HG03460 (cell line): ENCODE measurements around the gene DNAJB6.

Source experiments
- ATAC-seq: cut with Tn5 transposase; IDR thresholded peaks from one replicate; pipeline ENCODE4 v1.9.1; 2021; ENCODE audit not compliant: unreplicated experiment

DNAJB6 gene

DNA sequence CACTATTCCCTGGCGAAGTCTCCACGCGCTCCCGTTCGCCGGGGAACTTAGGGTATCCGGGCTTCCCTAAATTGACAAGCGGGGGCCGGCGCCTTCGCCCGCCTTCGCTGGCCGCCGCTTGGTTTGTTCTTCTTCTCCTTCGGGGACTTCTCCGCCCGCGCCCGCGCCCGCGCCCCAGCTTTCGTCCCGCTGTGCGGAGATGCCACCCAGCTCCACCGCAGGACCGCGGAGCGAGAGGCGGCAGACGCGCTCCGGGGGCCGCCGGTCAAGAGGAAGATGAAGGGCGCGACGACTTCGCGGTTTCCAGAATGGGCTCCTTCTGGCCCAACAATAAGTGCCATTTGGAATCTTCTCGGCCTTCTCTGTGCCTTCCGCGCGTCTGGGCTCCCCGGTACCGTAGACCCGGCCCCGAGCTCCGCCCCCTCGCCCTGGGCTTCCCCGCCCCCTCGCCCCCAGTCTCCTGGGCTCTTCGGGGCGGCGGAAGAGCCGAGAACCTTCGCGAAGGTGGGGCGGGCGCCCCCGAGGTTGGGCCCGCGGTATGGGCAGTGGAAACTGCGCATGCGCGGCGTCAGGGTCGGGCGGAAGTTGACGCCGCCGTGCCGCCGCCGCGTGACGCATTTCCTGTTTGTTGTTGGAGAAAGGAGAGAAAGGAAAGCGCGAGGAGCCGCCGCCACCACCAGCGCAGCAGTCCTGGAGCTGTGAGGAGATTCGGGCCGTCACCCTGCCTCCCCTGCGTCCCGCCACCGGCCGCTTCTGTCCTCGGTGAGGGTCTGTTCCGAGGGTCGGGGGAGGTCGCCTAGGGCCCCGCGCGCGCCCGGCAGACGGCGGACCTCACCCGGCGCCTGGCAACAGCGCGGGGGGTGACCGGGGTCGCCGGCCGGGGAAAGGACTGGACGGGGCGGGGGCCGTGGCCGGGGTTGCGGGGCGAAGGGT is at the start of gene DNAJB6:
DNAJB6 (plus strand) TSS at position 622 of the 933 bp plus-strand sequence. CDS start 21,569 bp downstream, outside the sequence.
- ATAC-seq, result peak; percentile 74

DNA sequence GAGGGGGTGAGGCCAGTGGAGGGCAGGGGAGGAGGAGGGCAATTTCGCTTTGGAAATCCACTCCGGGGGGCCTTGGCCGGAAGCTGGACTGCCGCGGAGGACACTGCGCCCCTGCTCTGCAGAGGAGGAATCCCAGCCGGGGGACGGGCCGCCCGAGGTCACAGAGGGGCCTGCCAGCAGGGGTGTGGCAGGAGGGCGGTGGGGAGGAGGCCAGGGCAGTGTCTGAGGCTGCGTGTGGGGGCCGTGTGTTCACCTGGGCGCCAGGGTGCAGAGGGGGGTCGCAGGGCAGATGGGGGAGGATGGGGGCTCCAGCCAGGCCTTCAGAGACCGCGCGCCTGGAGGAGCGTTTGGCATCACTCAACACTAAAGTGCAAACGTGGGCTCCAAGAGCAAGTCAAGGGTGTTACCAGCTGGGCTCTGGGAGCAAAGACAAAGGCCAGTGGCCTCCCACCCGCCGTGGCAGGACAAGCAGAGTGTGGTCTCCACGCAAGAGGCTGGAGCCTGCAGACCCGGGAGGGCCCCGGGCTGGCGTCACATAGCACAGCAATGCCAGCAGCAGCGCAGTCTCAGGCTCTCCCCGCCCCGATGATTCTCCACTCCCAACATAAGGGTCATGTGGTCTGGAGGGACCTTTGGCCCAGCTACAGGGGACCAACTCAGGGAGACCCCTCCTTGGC is 45.3 kb upstream of the DNAJB6 start:
- ATAC-seq, result no peak

DNA sequence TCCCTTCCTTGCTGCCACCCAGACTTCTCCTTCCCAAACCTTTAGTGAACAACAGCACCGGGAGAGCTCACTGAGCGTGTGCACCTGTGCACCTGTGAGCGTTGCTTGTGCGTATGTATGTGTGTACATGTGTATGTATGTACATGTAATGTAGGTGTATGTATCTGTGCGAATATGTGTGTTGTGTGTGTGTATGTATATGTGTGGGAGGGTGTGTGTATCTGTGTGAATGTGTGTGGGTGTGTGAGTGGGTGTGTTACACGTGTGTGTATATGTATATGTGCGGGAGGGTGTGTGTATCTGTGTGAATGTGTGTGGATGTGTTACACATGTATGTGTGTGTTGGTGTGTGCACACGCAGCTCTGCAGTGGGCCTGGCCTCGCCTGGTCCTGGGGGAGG is 44.5 kb upstream of the DNAJB6 start:
- no peak for ATAC-seq

DNA sequence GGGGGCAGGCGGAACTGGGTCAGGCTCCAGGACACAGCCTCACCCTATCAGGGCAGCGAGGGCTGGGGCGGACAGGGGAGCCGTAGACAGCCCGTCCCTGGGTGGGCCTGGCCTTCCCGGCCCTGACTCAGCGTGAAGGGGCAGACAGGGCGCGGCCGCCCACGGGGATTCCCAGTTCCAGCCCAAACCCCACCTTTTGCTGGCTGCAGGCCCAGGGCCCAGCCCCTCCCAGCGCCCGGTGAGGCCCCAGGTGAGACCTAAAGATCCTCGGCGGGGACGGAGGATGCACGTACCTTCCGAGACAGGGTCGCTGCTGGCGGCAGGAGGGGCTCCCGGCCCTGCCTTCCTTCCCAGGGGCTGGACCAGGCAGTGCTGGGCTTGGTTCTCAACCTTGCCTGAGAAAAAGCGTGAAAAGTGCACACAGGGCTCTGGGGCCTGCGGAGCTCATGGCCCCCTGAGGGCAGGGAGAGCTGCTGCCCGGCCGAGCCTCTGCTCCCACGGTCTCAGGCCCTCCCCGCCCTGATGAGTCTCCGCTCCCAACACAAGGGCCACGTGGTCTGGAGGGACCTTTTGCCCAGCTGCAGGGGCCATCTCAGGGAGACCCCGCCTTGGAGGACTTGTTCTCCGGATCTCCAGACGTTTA is 43.9 kb upstream of the DNAJB6 start:
- ATAC-seq, result no peak

DNA sequence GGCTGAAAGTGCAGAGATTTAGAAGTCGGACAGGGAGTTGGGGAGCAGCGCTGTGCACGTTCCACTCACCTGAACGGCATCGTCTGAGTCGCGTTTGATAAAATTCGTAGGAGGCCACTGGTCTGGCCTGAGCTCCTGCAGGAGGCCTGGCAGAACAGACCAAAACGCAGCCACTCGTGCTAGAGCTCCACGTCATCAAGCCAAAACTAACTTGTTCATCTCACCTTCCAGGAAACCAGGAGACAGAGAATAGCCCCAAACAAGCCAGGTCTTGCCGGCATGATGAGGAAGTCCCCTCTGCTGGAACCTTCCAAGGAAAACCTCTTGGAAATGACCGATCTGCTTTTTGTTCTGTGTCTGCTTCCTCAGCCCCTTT is 43.4 kb upstream of the DNAJB6 start:
- ATAC-seq, result no peak

DNA sequence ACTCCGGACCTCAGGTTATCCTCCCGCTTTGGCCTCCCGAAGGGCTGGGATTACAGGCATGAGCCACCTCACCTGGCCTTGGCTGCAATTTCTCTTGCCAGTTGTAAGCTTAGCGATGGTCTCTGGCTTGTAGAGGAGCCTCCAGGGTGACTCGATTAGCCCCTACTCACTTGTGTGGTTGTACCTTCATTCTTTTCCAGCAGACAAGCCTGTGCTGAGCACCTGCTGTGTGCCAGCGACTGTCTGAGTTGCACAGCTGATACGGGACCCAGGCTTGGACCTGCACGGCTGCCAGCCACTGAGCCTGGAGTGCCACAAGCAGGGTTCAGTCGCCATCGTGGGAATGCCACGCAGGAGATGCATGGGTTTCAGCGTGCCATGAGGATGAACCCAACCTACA is 42.0 kb upstream of the DNAJB6 start:
- ATAC-seq, result no peak

DNA sequence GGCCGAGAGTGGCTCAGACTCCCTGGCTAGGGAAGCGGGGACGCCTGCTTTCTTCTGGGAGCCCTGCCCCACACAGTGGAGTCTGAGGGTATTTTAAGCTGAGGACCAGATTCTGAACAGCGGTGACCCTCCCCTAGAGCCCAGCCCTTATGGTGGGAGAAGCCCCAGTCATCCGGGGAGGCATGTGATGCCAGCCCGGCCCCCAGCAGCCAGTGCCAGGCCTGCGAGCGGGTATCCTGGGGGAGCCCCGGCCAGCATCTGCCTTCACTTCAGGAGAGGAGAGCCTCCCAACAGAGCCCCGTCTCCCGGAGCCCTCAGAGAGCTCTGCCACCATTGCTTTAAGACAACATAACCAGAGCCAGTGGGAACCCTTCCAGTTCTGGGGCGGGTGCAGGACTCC is 41.5 kb upstream of the DNAJB6 start:
- no peak for ATAC-seq

DNA sequence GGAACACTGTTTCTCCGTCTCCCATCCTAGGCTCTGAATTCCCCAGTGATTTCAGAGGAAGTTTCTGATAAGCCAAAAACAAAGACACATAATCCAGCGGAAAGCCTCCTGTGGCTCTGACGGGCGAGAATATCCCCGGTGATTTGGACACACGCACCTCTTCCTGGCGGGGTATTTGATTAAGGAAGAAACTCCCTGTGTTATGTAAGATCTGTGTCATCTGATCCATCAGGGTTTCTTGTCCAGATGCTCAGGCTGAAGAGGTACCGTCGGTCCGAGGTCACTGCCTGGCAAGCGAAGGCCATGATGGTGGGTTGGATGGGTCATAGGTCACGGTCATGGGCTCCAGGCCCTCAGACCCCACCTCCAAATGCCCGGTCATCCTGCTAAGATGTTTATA is 39.6 kb upstream of the DNAJB6 start:
- no peak for ATAC-seq

DNA sequence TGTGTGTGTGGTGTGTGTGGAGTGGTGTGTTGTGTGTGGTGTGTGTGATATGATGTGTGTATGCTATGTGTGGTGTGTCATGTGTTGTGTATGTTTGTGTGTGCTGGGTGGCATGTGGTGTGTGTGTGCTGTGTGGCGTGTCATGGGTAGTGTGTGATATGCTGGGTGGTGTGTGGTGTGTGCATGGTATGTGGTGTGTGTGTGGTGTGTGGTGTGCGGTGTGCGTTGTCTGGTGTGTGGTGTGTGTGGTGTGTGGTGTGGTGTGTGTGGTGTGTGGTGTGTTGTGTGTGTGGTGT is 37.5 kb upstream of the DNAJB6 start:
- ATAC-seq, result no peak

DNA sequence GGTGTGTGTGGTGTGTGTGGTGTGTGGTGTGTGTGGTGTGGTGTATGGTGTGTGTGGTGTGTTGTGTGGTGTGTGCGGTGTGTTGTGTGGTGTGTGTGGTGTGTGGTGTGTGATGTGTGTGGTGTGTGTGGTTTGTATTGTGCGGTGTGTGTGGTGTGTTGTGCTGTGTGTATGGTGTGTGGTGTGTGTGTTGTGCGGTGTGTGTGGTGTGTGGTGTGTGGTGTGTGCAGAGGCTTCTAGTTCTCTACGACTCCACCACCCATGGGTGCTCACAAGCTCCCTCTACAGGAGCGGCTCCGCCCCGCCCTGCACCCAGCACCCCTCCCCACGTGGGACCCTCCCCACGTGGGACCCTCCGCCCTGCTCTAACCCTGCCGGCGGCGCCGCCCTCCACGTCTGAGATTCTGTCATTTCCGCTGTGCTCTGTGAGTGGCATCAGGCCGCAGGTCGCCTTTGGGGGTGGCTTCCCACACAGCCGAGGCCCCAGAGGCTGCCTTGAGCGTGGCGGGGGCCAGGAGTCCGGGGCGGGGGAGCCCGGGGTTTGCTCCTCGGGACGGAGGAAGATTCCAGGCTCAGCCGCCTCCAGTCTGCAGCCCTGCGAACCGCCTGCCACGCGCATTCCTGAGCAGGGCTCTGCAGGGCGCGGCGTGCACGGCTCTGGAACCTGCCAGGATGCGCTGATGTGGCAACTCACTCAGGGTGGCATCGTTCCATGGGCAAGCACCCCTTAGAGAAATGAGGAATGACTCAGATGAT is 37.0 kb upstream of the DNAJB6 start:
- ATAC-seq, result no peak

DNA sequence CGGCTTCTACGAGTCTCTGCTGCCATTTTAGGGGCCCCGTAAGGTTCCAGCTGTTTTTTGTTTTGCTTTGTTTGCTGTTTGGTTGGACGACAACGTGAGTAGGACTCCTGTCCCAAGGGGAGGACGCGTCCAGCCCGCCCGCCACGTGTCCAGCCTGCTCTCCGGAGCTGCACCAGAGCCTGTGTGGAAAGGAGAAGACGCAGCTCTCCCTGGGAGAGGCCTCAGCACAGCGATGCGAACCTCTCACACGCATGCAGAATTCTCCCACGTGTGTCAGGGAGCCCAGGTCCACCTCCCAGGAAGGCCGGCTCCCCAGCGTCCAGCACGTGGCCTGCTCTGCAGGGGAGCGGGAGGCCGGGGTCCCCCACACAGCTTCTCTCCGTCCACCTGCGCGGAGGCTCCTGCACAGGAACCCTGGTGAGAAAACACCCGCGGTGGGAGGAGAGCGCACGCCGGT is 36.4 kb upstream of the DNAJB6 start:
- no peak for ATAC-seq

DNA sequence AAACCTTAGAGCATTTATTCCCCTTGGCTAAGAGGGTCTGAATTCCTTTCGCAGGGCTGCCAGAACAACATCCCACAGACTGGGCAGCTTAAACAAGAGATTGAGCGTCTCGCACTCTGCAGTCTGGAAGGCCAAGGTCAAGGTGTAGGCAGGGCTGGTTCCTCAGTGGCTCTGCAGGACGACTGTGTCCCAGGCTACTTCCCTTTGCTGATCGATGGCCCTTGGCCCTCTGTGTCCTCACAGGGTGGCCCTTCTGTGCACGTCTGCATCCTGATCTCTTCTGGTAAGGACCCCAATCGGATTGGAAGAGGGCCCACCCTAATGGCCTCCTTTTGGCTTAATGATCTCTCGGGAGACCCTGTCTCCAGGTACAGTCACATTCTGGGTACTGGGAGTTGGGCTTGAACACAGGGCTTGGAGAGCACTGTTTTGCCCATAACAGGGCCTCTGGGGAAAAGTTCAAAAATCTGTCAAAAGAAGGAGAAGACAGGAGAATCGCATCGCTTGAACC is 35.1 kb upstream of the DNAJB6 start:
- ATAC-seq, result no peak

DNA sequence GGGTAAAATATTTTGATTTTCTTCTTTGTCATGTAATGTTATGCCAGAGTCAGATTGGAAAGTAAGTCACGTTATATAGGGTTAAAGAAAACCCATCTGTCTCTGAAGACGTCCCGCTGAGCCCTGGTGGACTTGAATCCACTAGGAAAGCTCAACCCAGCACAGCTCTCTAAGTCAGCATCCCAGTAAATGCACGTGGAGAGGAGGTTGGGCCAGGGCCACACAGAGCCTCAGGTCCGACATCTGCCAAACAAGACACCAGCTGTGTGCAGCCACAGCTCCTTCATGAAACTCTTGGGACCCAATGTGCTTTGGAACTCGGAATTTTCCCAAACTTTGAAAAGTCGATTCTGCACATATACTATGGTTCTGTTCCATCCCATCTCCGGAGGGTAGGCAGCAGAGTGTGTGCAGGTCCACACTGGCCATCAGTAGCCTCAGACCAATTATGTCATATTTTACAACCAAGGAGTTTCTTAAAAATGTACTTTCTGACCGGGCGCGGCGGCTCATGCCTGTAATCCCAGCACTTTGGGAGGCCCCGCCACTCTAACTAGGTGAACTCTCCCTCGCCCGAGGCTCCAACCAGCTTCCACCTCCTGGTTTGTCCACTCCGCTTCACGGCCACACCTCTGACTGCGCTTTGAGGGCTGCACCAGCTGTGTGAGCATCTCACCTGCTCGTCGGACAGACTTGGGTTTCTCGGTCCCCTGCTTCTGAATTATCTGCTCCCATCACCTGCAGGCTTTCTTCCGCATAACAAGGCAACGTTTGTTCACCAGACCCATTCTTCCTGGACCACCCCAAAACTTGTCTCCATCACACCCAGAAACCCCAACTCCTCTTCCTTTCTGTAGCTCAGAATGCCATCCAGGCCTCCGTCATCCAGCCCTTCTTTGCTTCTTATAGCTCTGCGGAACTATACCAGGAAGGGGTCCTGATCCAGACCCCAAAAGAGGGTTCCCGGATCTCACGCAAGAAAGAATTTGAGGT is 29.7 kb upstream of the DNAJB6 start:
- ATAC-seq, result no peak

DNA sequence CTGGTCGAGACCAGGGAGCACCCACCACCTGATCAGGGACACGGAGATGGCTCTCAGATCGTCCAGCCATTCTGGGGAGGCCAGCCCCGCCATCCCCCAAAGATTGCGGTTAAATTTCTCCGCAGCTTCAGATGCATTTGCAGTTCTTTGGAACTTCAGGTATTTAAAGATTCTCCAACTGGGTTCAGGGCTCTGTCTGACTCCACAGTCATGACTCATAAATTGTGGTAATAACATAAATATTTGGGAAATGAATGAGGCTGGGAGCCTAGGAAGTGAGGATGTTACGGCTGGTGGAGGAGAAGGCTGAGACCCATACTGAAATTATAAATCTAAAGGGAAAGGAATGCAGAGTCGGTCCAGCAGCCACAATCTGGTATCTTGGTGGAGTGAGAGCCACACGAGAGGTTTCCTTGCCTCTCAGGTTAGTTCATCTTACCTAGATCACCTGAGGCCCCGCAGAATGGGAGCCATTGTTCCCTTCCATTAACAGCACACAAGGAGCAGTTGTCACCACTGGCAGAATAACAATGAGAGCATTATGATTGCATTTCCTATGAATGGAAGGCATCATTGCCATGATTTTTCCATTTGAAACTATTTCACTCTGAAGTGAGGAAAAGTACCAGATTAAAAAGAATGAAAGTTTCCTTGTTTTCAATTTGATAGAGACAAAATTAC is 26.7 kb upstream of the DNAJB6 start:
- ATAC-seq, result no peak

DNA sequence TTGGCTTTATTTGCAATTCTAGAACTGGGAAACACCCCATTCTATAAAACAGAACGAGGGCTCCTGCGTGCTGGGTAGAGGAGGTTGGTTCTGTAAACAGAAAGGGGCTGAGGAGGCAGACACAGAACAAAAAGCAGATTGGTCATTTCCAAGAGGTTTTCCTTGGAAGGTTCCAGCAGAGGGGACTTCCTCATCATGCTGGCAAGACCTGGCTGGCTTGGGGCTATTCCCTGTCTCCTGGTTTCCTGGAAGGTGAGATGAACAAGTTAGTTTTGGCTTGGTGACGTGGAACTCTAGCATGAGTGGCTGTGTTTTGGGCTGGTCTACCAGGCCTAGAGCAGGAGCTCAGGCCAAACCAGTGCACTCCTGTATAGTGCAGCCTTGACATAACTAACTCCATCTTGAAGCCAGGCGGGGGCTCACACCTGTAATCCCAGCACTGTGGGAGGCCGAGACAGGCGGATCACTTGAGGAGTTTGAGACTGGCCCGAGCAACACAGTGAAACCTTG is 26.1 kb upstream of the DNAJB6 start:
- no peak for ATAC-seq

DNA sequence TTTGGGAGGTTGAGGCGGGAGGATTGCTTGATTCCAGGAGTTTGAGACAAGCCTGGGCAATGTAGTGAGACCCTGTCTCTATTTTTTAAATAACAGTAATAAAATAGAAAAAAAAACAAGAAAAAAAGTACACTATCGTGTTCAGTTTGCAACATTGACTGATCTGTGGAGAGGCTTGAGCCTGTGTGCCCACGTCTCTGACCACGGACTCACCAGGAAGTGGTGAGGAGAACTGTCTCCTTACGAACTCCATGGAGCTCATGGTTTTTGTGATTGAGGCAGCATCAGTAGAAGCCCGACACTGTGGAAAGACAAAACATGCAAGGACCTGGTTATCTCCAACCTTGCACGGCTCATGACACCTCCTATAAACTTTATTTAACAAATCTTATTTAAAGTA is 23.9 kb upstream of the DNAJB6 start:
- ATAC-seq, result no peak

DNA sequence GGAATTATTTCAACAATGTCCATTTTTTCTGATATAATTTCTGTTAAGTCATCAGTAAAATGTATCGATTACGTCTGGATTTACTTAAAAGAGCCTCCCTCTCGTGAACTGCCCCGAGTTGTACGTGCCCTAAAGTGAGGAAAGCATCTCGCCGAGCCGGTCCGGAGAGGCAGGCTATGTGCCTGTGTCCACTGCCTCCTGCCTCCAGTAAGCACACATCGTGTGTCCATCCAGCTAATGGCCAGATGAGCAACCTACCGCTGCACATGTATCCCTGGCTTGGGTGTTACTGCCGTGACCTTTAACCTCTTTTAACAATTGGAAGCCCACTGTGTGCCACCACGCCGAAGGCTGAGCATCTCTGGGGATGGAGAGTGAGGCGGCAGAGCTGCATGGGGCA is 23.2 kb upstream of the DNAJB6 start:
- no peak for ATAC-seq

DNA sequence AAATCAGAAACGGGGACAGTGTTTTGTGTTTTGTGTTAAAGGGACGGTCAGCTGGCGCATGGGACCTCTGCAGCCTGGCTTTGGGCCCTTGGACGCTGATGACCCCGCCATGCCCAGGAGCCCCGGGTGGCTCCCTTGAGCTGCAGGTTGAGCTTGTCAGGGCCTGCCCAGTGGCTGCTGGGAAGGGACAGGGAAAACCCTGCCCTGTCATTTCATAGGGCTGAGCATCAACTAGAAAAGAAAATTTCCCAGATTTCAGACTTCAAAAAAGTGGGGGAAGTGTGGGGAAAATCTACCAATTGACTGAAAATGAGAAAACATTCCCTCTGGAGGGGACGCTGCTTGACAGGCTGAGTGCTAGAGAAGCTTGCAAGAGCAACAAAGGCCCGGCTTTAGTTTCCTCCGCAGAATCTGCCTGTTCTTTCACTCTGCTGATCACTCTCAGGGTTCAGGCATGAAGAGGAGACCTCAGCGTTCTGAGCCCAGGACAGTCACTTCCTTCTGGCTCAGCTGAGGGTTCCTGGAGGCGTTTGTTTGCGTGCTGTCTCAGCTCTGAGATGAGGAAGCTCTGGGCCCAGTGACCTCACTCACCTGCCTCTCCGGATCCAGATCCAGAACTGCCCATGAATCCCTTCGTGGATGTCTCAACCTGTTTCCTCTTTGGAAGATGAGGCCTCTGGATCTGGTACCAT is 18.6 kb upstream of the DNAJB6 start:
- ATAC-seq, result peak; percentile 86

DNA sequence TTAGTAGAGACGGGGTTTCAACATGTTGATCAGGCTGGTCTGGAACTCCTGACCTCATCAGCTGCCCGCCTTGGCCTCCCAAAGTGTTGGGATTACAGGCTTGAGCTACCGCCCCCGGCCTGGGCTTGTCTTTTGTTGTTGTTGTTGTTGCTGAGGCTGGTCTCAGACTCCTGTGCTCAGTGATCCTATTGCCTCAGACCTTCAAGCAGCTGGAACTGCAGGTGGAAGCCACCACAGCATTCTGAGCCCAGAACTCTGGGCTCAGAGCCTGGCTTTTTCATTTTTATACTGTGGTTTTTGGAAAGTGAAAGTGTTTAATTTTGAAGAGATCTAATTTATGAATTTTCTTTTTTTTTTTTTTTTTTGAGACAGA is 16.2 kb upstream of the DNAJB6 start:
- no peak for ATAC-seq
